HL-60 (cell line): ENCODE measurements around the gene GPR84.

Experiments used
- DNase-seq, 2 experiments: peaks; one replicate each; pipeline ENCODE4 v3.0.0-alpha.2; 2010 to 2020; ENCODE audit warnings: low read depth in 1 of 2, low spot score in 1 of 2
- H3K27ac ChIP-seq: fragments of 250-450 bp; sonication (Bioruptor Pico); replicated peaks from 2 replicates; pipeline ENCODE4 v1.5.1; 2020; ENCODE audit warnings: mild to moderate bottlenecking, moderate library complexity
- H3K27me3 ChIP-seq: fragments of 250-450 bp; sonication (Bioruptor Pico); 2 replicates; pipeline ENCODE4 v1.5.1; 2021; ENCODE audit warnings: mild to moderate bottlenecking, moderate library complexity; ENCODE audit not compliant: insufficient read depth, poor library complexity, severe bottlenecking
- H3K4me3 ChIP-seq: replicated peaks from 2 replicates; pipeline ENCODE4 v1.5.1; 2011; ENCODE audit warnings: mild to moderate bottlenecking, control low read depth, low read length; ENCODE audit not compliant: insufficient read depth
- CTCF ChIP-seq: IDR thresholded peaks from one replicate; pipeline ENCODE4 v1.5.1; 2011; ENCODE audit warnings: low read length, control low read depth, inconsistent platforms; ENCODE audit not compliant: insufficient read depth
- GABPA ChIP-seq: IDR thresholded peaks from 2 replicates; pipeline ENCODE4 v1.6.1; 2012; ENCODE audit warnings: low read depth
- POLR2AphosphoS5 ChIP-seq: IDR thresholded peaks from 2 replicates; pipeline ENCODE4 v1.6.1; 2012; ENCODE audit warnings: low read depth
- REST ChIP-seq: IDR thresholded peaks from 2 replicates; pipeline ENCODE4 v1.6.1; 2012; ENCODE audit warnings: low read depth; ENCODE audit not compliant: insufficient replicate concordance
- SPI1 ChIP-seq: IDR thresholded peaks from 2 replicates; pipeline ENCODE4 v1.6.1; 2012; ENCODE audit warnings: low read depth, mild to moderate bottlenecking, borderline replicate concordance

GPR84 gene

DNA sequence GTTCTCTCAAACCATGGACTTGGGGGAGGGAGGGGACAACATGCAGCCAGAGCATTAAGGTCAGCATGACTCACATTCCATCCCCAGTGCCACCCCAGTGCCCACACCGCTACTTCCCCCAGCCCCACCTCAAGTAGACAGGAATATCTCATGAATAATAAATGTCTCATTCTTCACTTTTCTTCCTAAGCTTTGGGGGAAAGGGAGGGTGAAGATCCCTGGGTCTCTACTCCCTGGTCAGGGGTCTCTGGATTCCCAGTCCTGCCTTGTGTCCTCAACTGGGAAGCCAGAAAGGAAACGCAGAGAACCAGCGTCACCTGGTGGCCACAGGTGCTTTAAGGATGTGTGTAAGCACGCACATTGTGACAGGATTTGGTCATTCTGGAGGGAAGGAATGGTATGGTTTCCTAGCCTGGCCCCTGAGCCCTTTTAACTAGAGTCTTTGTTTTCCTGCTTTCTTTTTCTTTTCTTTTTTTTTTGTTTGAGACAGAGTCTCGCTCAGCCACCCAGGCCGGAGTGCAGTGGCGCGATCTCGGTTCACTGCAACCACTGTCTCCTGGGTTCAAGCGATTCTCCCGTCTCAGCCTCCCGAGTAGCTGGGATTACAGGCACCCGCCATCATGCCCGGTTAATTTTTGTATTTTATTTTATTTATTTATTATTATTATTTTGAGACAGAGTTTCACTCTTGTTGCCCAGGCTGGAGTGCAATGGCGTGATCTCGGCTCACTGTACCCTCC is 3.4 kb downstream of the GPR84 start:
- no peak overlapping the region for H3K27ac ChIP-seq
- DNase-seq, result peak in 1 of 2 experiments; percentile 72
- H3K4me3 ChIP-seq, result no peak overlapping the region
- H3K27me3 ChIP-seq, result no peaks in the 10 kb centered on the region
- no peak for TF ChIP-seq REST
- TF ChIP-seq CTCF, result peak; percentile 61

GRCh38 chr12:54359762-54360351 is 4.4 kb downstream of the GPR84 start:
- TF ChIP-seq CTCF (no peak), GABPA (no peak), POLR2AphosphoS5 (no peak), SPI1 (no peak), REST (no peak)
- peak overlapping the region; percentile 46 for H3K27ac ChIP-seq
- no peak for DNase-seq

GRCh38 chr12:54358945-54359761 is 5.1 kb downstream of the GPR84 start:
- Histone ChIP-seq H3K27ac (peak overlapping the region; percentile 46), H3K27me3 (no peaks in the 10 kb centered on the region), H3K4me3 (peak overlapping the region; percentile 65)
- TF ChIP-seq GABPA (no peak), POLR2AphosphoS5 (peak; percentile 38; the same call in 1 of the 2 replicates)
- peak; percentile 97 to 98 for DNase-seq

More at GRCh38 chr12:54359762-54360351, 4.4 kb downstream of the GPR84 start:
- H3K27me3 ChIP-seq, result no peaks in the 10 kb centered on the region
- H3K4me3 ChIP-seq, result peak overlapping the region; percentile 65
